Adrenal gland (tissue), 12 donors: ENCODE results near the gene C9. TPM values are rescaled to one million over a fixed set of nuclear protein-coding genes. Genes with fewer than 3 reads are reported as not detected.

Experiments
- DNase-seq, 7 donors: peaks; one replicate each; pipeline ENCODE4 v3.0.0-alpha.2; 2019 to 2020
- H3K27ac ChIP-seq, 5 donors: fragments of 200-600 bp; sonication (generic) in 4 of 5; 1 replicate in 3 of 5; 2 replicates in 2 of 5; pipeline versions ENCODE4 v1.5.1 to v1.8.0; 2016 to 2020; ENCODE audit warnings: mild to moderate bottlenecking in 1 of 5
- H3K27me3 ChIP-seq: fragments of 200-600 bp; 2 replicates; pipeline ENCODE4 v1.8.0; 2021
- H3K36me3 ChIP-seq, 2 donors: fragments of 200-600 bp; replicated peaks in 1 of 2; 1 replicate in 1 of 2; 2 replicates in 1 of 2; pipeline versions ENCODE4 v1.5.1 to v1.8.0; 2018 to 2022
- H3K4me1 ChIP-seq, 2 donors: fragments of 200-600 bp; replicated peaks in 1 of 2; 1 replicate in 1 of 2; 2 replicates in 1 of 2; pipeline versions ENCODE4 v1.5.1 to v1.8.0; 2018 to 2021
- H3K4me3 ChIP-seq, 4 donors: fragments of 200-600 bp; sonication (generic) in 3 of 4; one replicate each; pipeline ENCODE4 v1.5.1; 2016 to 2018
- H3K9me3 ChIP-seq, 3 donors: fragments of 200-600 bp; sonication (generic) in 1 of 3; replicated peaks in 1 of 3; 1 replicate in 2 of 3; 2 replicates in 1 of 3; pipeline versions ENCODE4 v1.5.1 to v1.8.0; 2016 to 2021
- POLR2A ChIP-seq, 2 donors: fragments of 450-650 bp; IDR thresholded peaks; one replicate each; pipeline ENCODE4 v1.6.1; 2017; ENCODE audit warnings: antibody characterized with exemption in 2 of 2, mild to moderate bottlenecking in 2 of 2, moderate library complexity in 1 of 2
- WGBS, 4 donors: extraction: QIAGEN DNeasy Blood & Tissue Kit in 2 of 4; methylation state at CpG; one replicate each; pipeline versions ENCODE4 v1.1.5 to v1.1.7; 2013 to 2017; 5-methylcytosine and 5-hydroxymethylcytosine counted together
- intact Hi-C, 2 donors: fragments of 100-400 bp; cut with DNase I; formaldehyde crosslinking; loops; one replicate each; pipeline versions ENCODE4 v1.14.1 to v1.15.0; 2022 to 2023
- polyA plus RNA-seq, 3 donors: library from polyadenylated mRNA; stranded (reverse); fragments of 200-250 nt in 2 of 3; fragments of 350-450 nt in 1 of 3; fragmentation: Illumina TruSeq in 1 of 3; extraction: RNeasy Lipid Tissue Mini Kit (QIAGEN cat#74804) in 1 of 3; gene quantifications; one replicate each; pipeline ENCODE4 v1.2.3, GENCODE V29; 2013 to 2014
- total RNA-seq, 9 donors: library from RNA; depleted of rRNA in 4 of 9; stranded (reverse); fragments of >200 nt in 4 of 9; fragments of 120-200 nt in 1 of 9; fragmentation: NEBNext Ultra II Directional in 1 of 9; extraction: Animal tissue kit (Norgen Biotek cat#: 25700) in 1 of 9; gene quantifications; one replicate each; pipeline versions ENCODE4 v1.1.0 to v1.2.4, GENCODE V29; 2013 to 2023
- TF ChIP-seq, protein P1 (sequence below), 6 experiments: fragments of 450-650 bp in 4 of 6; fragments of 200-600 bp in 2 of 6; sonication (generic) in 1 of 6; IDR thresholded peaks; 1 replicate in 5 of 6; 2 replicates in 1 of 6; pipeline versions ENCODE4 v1.5.1 to v1.8.0; 2016 to 2021; ENCODE audit warnings: antibody characterized with exemption in 6 of 6, mild to moderate bottlenecking in 2 of 6, moderate library complexity in 1 of 6
- donor health status: healthy with polysubstance abuse.
- donor health status: Bipolar disorder and iron deficiency.
- donor health status: DM: yes; HTN: yes; CAD: no.
- donor health status: DM: no; HTN: no; CAD: no.
- donor health status: DM: no; HTN: no; CAD: no.
- donor health status: DM: yes; HTN: yes; CAD: no.

The C9 gene
- total and polyA plus RNA-seq, 12 donors: 0.07 to 0.54 (median 0.40) TPM; not detected in 5

- H3K27ac ChIP-seq: no peak overlapping the region
- H3K9me3 ChIP-seq: no peaks in the 10 kb centered on the region
- WGBS, 4 donors: 34 to 51% (median 48%) methylated on average over 4 of the region's 4 CpGs
- H3K4me3 ChIP-seq: no peak overlapping the region
- peaks cover 0 to 23% of the 10 kb centered on the region in 2 donors for H3K36me3 ChIP-seq
- no peaks in the 10 kb centered on the region for H3K4me1 ChIP-seq
- TF ChIP-seq, protein P1, sequence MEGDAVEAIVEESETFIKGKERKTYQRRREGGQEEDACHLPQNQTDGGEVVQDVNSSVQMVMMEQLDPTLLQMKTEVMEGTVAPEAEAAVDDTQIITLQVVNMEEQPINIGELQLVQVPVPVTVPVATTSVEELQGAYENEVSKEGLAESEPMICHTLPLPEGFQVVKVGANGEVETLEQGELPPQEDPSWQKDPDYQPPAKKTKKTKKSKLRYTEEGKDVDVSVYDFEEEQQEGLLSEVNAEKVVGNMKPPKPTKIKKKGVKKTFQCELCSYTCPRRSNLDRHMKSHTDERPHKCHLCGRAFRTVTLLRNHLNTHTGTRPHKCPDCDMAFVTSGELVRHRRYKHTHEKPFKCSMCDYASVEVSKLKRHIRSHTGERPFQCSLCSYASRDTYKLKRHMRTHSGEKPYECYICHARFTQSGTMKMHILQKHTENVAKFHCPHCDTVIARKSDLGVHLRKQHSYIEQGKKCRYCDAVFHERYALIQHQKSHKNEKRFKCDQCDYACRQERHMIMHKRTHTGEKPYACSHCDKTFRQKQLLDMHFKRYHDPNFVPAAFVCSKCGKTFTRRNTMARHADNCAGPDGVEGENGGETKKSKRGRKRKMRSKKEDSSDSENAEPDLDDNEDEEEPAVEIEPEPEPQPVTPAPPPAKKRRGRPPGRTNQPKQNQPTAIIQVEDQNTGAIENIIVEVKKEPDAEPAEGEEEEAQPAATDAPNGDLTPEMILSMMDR (IDR thresholded peaks at IDR 0.05): no peak
- no peak for TF ChIP-seq POLR2A (IDR thresholded peaks at IDR 0.05)
- intact Hi-C loops: loop anchor here in 1 of 2 donors (10.0 kb wide), 1 partner anchor 143 kb away; no protein-coding TSS in a partner anchor
- H3K27me3 ChIP-seq: no peaks in the 10 kb centered on the region
- no peak for DNase-seq
These were observed 3.8 kb upstream of the C9 start for GRCh38 chr5:39368116-39368515.

- Histone ChIP-seq H3K36me3 (peaks cover 0 to 19% of the 10 kb centered on the region in 2 donors), H3K9me3 (no peaks in the 10 kb centered on the region), H3K4me1 (no peaks in the 10 kb centered on the region), H3K27me3 (no peaks in the 10 kb centered on the region), H3K27ac (no peak overlapping the region), H3K4me3 (no peak overlapping the region)
- DNase-seq: no peak
- intact Hi-C loops: loop anchor here in 1 of 2 donors (10.0 kb wide), 1 partner anchor 143 kb away; no protein-coding TSS in a partner anchor
- TF ChIP-seq POLR2A (IDR thresholded peaks at IDR 0.05): no peak
- TF ChIP-seq, protein P1 (IDR thresholded peaks at IDR 0.05): no peak
- whole genome bisulfite sequencing, 4 donors: 59 to 76% (median 65%) methylated on average over 3 of the region's 3 CpGs
These were observed 3.4 kb upstream of the C9 start for GRCh38 chr5:39367711-39368110.

DNA sequence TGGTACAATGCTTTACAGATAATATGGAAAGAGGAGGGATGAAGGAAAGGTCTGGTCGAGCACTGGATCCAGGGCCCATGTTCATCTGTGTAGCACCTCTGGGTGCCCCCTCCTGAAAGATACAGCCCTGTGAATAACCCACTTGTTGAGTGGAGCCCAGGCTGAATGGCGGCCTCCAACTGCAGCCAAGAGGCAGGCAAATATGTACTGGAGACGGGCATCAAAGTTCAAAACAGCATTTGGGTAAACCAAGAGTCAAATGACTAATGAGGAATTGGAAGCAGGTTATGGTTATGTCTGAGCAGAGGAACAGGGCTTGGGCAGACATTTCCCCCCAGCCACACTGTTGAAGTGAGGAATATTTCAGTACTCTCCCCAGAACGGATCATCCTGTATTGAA lies 1.1 kb downstream of the C9 start:
- no peak overlapping the region for H3K27ac ChIP-seq
- intact Hi-C loops: loop anchor here in 1 of 2 donors (10.0 kb wide), 1 partner anchor 138 kb away; no protein-coding TSS in a partner anchor
- WGBS, 4 donors: 64 to 75% (median 71%) methylated on average over 4 of the region's 4 CpGs
- no peaks in the 10 kb centered on the region for H3K9me3 ChIP-seq
- TF ChIP-seq, protein P1 (IDR thresholded peaks at IDR 0.05): no peak
- TF ChIP-seq POLR2A (IDR thresholded peaks at IDR 0.05): no peak
- no peaks in the 10 kb centered on the region for H3K36me3 ChIP-seq
- H3K27me3 ChIP-seq: no peaks in the 10 kb centered on the region
- no peak overlapping the region for H3K4me3 ChIP-seq
- H3K4me1 ChIP-seq: no peaks in the 10 kb centered on the region
- no peak for DNase-seq

DNA sequence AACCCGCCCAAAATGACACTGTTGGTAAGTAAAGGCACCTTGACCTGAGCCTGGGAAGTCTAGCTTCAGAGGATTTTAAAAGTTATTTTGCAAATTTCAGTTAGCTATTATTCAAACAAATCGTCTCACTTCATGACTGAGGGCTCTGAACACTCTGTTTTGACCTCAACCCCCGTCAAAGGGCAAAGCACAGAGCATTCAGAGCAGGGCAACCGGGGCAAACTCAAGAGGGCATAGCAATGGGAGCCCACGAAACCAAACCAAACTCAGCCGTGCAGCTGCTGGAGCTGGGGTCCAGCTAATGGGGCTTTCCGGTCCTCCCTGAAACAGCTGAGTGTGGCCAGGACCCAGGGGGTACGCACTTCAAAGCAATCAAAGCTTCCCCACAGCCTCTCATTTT lies 1.6 kb downstream of the C9 start:
- Histone ChIP-seq H3K27ac (no peak overlapping the region), H3K4me1 (no peaks in the 10 kb centered on the region), H3K4me3 (no peak overlapping the region), H3K27me3 (no peaks in the 10 kb centered on the region), H3K36me3 (no peaks in the 10 kb centered on the region), H3K9me3 (no peaks in the 10 kb centered on the region)
- no peak for TF ChIP-seq POLR2A (IDR thresholded peaks at IDR 0.05)
- TF ChIP-seq, protein P1 (IDR thresholded peaks at IDR 0.05): no peak
- WGBS, 4 donors: 66 to 74% (median 69%) methylated on average over 7 to 8 of the region's 8 CpGs
- DNase-seq: no peak
- intact Hi-C loops: loop anchor here in 1 of 2 donors (10.0 kb wide), 1 partner anchor 138 kb away; no protein-coding TSS in a partner anchor
